GF-D8 (cell line): ENCODE data around the gene MYO1F.
A peak's percentile ranks its signal among the peaks of the same experiment; 100 is the strongest.

ENCODE experiments used
- DNase-seq: peaks from one replicate; lab custom pipeline; 2025; lab: John Stamatoyannopoulos, UW

The MYO1F gene

DNA sequence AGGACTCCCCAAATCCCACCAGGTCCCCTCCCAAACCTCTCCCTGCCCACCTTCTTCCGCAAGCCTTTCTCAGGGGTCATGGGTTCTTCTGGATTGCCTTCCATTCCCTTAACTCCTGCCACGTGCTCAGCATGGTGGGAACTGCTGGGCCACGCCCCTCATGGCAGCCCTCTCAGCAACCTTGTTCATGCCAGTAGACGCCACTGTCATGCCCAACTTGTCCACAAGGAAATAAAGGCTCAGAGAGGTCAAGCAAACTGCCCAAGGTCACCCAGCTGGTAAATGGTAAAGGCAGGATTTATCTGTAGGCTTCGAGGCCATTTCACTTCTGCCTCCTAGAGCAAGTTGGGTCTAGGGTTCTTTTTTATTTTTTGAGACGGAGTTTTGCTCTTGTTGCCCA lies 85.7 kb downstream of the MYO1F start:
- no peak for DNase-seq

DNA sequence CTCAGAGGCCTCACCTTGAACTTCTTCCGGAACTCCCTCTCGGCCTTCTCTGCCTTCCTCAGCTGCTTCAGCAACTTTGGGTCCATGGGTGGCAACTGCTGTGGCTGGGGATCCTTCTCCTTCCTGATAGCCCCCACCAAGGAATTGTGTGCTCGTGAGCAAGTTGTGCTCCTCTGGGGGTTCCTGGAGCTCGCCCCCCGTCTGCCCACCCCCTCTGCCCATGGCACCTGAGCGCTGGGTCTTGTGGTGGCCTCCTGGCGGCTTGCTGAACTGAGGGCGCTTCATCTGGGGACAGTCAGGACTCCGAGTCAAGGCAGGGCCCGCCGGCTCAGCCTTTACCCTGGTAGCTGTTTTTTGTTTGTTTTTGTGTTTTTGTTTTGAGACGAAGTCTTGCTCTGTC lies 86.4 kb downstream of the MYO1F start:
- no peak for DNase-seq

DNA sequence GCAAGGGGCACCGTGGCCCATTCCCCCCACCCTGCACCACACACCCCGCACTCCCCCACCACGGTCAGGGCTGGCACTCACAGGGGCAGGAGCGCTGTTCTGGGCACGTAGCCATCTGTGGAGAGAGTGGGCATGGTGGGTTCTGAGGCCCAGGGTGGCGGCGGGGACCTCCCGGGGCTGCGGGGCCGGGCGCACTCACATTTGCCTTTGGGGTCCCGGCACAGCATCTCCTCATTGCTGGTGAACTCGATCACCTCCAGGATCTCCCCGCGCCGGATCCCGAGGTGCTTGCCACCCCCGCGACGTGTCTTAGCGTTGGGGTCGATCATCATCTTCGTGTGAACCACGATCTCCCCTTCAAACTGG lies 86.9 kb downstream of the MYO1F start:
- no peak for DNase-seq

DNA sequence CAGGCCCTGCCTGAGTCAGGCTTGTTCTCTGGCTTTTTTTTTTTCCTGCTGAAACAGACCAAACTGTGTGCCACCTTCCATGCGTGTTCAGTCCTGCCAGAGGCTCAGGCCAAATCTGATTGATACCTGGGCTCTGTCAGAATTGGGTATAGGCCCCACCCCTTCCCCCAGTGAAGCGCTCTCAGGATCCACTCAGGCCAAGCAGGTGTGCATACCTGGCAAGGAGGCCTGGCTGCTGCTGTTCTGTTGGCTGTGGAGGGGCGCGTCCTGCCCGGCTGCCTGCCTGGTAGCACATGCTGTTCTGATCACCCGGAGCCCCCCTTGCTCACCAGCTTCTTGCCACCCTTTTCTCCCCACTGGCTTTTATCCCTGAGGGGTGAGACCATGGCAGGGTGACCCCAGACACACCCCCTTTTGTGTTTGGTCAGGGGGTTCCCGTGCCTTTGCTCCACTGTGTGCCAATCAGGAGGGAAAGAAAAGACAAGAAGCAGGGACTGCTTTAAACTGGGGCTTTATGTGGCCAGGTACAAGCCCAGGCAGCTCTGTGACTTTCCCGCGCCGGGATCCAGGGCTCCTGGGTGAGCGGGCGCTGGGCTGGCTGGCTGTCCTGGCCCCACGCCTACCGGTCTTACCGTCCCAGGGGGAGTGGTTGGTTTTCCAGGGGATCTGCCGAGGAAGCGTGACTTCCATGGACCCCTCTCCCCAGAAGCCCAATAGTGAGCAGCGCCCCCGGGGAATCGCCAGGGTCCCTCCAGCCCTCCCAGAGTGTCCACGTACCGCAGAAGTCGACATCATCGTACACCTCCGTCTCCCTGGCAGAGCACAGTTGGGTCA lies 87.5 kb downstream of the MYO1F start:
- DNase-seq = no peak

- DNase-seq = no peak
Measured at GRCh38 chr19:8488365-8488764, 88.9 kb downstream of the MYO1F start.

- peak; percentile 99 for DNase-seq
Measured at GRCh38 chr19:8487137-8487851, 89.9 kb downstream of the MYO1F start.

GRCh38 chr19:8486661-8487136 lies 90.5 kb downstream of the MYO1F start:
- no peak for DNase-seq

GRCh38 chr19:8485561-8486371 lies 91.5 kb downstream of the MYO1F start:
- no peak for DNase-seq

GRCh38 chr19:8484331-8484894 lies 92.8 kb downstream of the MYO1F start:
- DNase-seq = no peak

DNA sequence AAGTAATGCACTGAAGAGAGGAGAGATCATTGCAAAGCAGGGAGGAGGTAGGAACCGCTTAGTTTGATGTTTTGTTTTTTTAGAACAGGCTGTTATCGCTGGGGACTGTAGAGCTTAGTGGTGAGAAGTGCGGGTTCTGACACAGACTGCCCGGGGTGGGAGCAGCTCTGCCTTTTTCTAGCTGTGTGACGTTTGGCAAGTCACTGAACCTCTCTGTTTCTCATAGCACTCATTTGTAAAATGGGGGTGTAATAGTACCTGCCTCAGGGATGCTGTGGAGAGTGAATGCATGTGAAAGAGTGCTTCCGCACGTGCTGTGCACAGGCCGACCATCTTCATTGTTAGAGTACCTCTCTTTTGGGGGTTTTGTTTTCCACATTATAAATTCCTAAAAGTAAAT lies 94.1 kb downstream of the MYO1F start:
- DNase-seq = no peak

GRCh38 chr19:8482696-8483095 lies 94.5 kb downstream of the MYO1F start:
- DNase-seq = no peak

GRCh38 chr19:8481616-8482015 lies 95.6 kb downstream of the MYO1F start:
- no peak for DNase-seq

DNA sequence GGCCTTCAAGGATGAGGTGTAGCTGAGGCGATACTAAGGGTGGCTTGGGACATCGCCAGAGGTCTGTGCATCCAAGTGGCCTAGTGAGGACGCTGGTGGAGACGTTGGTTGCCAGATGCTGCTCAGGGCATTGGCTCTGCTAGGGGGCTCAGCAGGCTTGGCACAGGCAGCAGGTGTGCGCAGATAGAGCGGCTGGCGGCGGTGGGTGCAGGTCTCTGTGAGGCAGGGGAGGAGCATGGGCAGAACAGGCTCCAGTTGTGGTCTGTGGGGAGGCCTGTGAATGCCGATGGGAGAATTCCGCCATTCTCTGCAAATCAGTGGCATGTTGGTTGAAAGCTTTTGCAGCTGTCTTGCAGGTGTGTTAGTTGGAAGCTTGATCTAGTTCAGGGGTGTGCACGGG lies 96.0 kb downstream of the MYO1F start:
- DNase-seq = no peak

GRCh38 chr19:8478598-8478997 lies 98.6 kb downstream of the MYO1F start:
- no peak for DNase-seq

DNA sequence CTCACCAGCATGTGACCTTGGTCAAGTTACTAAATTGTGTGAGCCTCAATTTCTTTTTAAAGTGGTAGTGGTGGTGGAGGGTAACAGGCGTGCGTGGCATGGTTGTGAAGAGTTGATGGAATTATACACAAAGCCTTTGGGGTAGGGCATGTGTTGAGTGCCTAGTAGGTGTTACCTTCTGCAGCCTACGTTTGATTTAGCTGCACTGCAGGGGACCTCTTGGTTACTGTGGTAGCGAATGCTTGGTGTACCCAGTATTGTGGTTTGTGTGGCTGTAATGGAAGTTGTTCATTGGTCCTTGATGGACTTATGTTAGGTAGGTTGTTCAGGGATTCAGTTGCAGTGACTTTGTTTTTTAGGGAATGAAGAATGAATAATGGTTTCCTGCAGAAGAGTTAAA lies 99.4 kb downstream of the MYO1F start:
- no peak for DNase-seq

GRCh38 chr19:8476524-8476923 lies 100.7 kb downstream of the MYO1F start:
- no peak for DNase-seq

- no peak for DNase-seq
Measured at GRCh38 chr19:8475005-8475404, 102.2 kb downstream of the MYO1F start.

DNA sequence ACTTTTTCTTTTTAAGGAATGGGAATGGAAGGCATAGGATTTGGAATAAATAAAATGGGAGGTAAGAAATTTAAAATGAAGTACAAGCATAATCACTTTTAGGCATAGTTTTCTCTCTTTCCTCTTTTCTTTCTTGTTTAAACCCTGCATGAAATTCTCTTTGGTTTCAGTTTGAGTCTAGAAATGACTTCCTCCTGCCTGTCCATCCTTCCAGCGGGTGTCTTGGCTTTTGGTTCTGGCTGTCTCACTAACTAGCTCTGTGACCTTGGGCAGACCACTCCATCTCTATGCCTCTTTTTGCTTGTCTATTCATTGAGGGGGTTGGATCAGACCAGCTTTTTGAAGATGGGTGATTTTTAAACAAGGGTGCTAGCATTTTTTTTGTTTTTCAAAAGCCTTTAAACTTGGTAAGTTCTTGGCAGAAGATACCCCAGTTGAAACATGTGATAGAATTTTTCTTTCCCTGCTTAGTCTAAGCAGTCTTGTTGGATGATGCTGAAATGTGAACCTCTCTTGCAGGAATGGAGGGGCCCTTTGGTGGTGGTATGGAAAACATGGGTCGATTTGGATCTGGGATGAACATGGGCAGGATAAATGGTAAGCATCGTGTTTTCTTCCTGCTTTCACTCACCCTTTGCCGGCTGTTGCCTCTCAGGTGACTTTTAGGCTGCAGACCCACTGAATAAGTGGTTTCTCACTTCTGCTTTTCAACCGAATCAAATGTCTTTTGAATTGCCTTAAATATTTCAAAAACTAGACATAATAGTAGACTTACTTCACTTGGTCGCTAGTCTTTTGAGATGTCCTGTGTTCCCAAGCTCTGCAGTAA lies 103.4 kb downstream of the MYO1F start:
- no peak for DNase-seq
